ENCODE data around the gene CDC42SE2.
"Not testable (repeated sequence)": the region's sequence is repeated elsewhere in the genome, so short reads cannot be mapped to it uniquely, and the experiment has no call there.

GRCh38 chr5:131278741-131279124 is 14.9 kb downstream of the CDC42SE2 start:
- TF ChIP-seq, protein P1, sequence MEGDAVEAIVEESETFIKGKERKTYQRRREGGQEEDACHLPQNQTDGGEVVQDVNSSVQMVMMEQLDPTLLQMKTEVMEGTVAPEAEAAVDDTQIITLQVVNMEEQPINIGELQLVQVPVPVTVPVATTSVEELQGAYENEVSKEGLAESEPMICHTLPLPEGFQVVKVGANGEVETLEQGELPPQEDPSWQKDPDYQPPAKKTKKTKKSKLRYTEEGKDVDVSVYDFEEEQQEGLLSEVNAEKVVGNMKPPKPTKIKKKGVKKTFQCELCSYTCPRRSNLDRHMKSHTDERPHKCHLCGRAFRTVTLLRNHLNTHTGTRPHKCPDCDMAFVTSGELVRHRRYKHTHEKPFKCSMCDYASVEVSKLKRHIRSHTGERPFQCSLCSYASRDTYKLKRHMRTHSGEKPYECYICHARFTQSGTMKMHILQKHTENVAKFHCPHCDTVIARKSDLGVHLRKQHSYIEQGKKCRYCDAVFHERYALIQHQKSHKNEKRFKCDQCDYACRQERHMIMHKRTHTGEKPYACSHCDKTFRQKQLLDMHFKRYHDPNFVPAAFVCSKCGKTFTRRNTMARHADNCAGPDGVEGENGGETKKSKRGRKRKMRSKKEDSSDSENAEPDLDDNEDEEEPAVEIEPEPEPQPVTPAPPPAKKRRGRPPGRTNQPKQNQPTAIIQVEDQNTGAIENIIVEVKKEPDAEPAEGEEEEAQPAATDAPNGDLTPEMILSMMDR (IDR thresholded peaks at IDR 0.05; ENCODE audit: insufficient read depth, low read depth, low read length): not testable (repeated sequence)
- not testable (repeated sequence) for TF ChIP-seq EZH2 (IDR thresholded peaks at IDR 0.05; ENCODE audit: insufficient read depth, low read length)
